Measurements from ENCODE around the gene ALKBH7. TPM values are rescaled to one million over a fixed set of nuclear protein-coding genes. Genes with fewer than 3 reads are reported as not detected.
"Not testable (repeated sequence)": the region's sequence is repeated elsewhere in the genome, so short reads cannot be mapped to it uniquely, and the experiment has no call there.

Gene ALKBH7
- total RNA-seq, 1 donor from 2014 or later, result 77.1 TPM

- no peak overlapping the region for H3K4me3 ChIP-seq
- H3K4me1 ChIP-seq, result no peaks in the 10 kb centered on the region
- TF ChIP-seq POLR2AphosphoS5 (IDR thresholded peaks at IDR 0.05; ENCODE audit: insufficient read depth in 1 of 2, low read depth in 1 of 2) (peak in 1 of 2 donors; percentile 41), CTCF (IDR thresholded peaks at IDR 0.05) (no peak)
- no peaks in the 10 kb centered on the region for H3K9me3 ChIP-seq
- no peaks in the 10 kb centered on the region for H3K36me3 ChIP-seq
- no peaks in the 10 kb centered on the region for H3K27me3 ChIP-seq
- H3K27ac ChIP-seq, result no peak overlapping the region
- DNase-seq (ENCODE audit: extremely low spot score in 2 of 2), result no peak
- intact Hi-C loops (cut with DNase I), result no loop called here
These were observed 20.0 kb upstream of the ALKBH7 start for GRCh38 chr19:6352381-6353165.

- DNase-seq (ENCODE audit: extremely low spot score in 2 of 2), result no peak
- Histone ChIP-seq H3K36me3 (no peaks in the 10 kb centered on the region), H3K4me3 (no peak overlapping the region), H3K4me1 (no peaks in the 10 kb centered on the region), H3K9me3 (no peaks in the 10 kb centered on the region), H3K27me3 (no peaks in the 10 kb centered on the region), H3K27ac (no peak overlapping the region)
- intact Hi-C loops (cut with DNase I), result no loop called here
- TF ChIP-seq CTCF (IDR thresholded peaks at IDR 0.05), result peak in 2 of 3 experiments; percentile 20 to 24
- no peak for TF ChIP-seq POLR2AphosphoS5 (IDR thresholded peaks at IDR 0.05; ENCODE audit: insufficient read depth in 1 of 2, low read depth in 1 of 2)
- TF ChIP-seq POLR2A (IDR thresholded peaks at IDR 0.05), result no peak
These were observed 18.4 kb upstream of the ALKBH7 start for GRCh38 chr19:6354098-6354674.

- H3K4me1 ChIP-seq; DNase-seq (ENCODE audit: extremely low spot score in 2 of 2); H3K4me3 ChIP-seq; H3K27ac ChIP-seq; H3K27me3 ChIP-seq; H3K36me3 ChIP-seq; intact Hi-C loops (cut with DNase I); H3K9me3 ChIP-seq: not testable (repeated sequence)
These were observed 17.1 kb upstream of the ALKBH7 start for GRCh38 chr19:6355321-6356040.

GRCh38 chr19:6357174-6357573, 15.4 kb upstream of the ALKBH7 start:
- Histone ChIP-seq H3K27me3 (no peaks in the 10 kb centered on the region), H3K4me1 (peaks cover 1% of the 10 kb centered on the region), H3K27ac (no peak overlapping the region), H3K36me3 (no peaks in the 10 kb centered on the region), H3K9me3 (no peaks in the 10 kb centered on the region), H3K4me3 (no peak overlapping the region)
- DNase-seq (ENCODE audit: extremely low spot score in 2 of 2), result no peak
- TF ChIP-seq CTCF (IDR thresholded peaks at IDR 0.05), result no peak
- TF ChIP-seq POLR2AphosphoS5 (IDR thresholded peaks at IDR 0.05; ENCODE audit: insufficient read depth in 1 of 2, low read depth in 1 of 2), result no peak
- TF ChIP-seq POLR2A (IDR thresholded peaks at IDR 0.05), result no peak
- intact Hi-C loops (cut with DNase I), result no loop called here

GRCh38 chr19:6358003-6358402, 14.6 kb upstream of the ALKBH7 start:
- no peak for DNase-seq (ENCODE audit: extremely low spot score in 2 of 2)
- TF ChIP-seq POLR2A (IDR thresholded peaks at IDR 0.05) (no peak), POLR2AphosphoS5 (IDR thresholded peaks at IDR 0.05; ENCODE audit: insufficient read depth in 1 of 2, low read depth in 1 of 2) (no peak), CTCF (IDR thresholded peaks at IDR 0.05) (no peak)
- Histone ChIP-seq H3K36me3 (no peaks in the 10 kb centered on the region), H3K4me1 (peaks cover 9% of the 10 kb centered on the region), H3K27ac (no peak overlapping the region), H3K4me3 (no peak overlapping the region), H3K9me3 (no peaks in the 10 kb centered on the region), H3K27me3 (no peaks in the 10 kb centered on the region)
- intact Hi-C loops (cut with DNase I), result no loop called here

Data from vagina (tissue), 2 donors.